NCI-H2081 treated with DMSO at 0.1 percent for 48 hours (cell line): ENCODE results near the gene KRT84.

ENCODE experiments used
- DNase-seq: peaks from one replicate; lab custom pipeline; 2025; lab: John Stamatoyannopoulos, UW

KRT84 gene, protein sequence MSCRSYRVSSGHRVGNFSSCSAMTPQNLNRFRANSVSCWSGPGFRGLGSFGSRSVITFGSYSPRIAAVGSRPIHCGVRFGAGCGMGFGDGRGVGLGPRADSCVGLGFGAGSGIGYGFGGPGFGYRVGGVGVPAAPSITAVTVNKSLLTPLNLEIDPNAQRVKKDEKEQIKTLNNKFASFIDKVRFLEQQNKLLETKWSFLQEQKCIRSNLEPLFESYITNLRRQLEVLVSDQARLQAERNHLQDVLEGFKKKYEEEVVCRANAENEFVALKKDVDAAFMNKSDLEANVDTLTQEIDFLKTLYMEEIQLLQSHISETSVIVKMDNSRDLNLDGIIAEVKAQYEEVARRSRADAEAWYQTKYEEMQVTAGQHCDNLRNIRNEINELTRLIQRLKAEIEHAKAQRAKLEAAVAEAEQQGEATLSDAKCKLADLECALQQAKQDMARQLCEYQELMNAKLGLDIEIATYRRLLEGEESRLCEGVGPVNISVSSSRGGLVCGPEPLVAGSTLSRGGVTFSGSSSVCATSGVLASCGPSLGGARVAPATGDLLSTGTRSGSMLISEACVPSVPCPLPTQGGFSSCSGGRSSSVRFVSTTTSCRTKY

DNA sequence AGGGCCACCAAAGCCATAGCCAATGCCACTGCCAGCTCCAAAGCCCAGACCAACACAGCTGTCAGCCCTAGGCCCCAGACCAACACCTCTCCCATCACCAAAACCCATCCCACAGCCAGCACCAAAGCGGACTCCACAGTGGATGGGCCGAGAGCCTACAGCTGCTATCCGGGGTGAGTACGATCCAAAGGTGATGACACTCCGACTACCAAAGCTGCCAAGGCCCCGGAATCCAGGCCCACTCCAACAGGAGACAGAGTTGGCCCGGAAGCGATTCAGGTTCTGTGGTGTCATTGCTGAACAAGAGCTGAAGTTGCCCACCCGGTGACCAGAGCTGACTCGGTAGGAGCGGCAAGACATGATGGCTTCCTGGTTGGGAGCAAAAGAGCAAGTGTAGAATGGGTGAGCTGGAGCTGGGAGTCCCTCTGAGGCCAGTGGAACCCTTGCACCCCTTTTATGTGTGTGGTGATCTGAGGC, at the start of gene KRT84:
Gene KRT84, minus strand, starts transcription at position 427 of the 477 bp plus-strand sequence. Its CDS starts 67 bp downstream, at position 360.
- DNase-seq = no peak

DNA sequence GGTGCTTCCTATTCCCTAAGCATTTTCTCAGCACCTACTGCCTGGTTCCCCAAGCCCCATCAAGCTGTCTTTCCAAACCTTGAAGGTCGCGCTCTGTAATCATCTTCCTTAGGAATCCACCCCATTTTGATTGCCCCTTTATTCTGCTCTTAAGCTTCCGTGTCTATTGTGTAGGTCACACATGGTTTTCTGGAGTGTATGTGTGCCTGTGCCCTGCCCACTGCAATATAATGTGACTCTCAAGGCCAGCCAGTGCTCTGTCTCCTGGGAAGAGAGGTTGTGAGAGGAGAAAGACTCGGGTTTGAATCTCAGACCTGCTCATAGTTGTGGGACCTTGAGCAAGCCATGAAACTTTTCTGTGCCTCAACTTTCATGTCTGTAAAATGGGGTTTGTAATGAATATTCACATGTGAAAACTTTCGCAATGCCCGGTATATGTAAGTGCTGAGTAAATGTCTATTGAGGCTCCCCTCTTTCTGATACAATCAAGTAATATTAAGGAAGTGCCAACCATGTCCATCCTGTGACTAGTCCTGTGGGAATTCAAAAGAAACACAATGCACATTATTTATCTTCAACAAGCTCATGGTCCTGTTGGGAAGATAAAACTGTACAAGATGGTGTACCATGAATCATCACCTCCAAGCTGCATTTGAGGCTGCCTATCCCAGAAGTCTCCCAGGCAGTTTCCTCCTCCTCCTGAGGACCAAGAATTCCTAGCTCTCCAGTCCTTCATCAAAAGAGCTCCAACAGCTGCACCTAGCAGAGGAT, 49.5 kb upstream of the KRT84 start:
- DNase-seq = no peak

DNA sequence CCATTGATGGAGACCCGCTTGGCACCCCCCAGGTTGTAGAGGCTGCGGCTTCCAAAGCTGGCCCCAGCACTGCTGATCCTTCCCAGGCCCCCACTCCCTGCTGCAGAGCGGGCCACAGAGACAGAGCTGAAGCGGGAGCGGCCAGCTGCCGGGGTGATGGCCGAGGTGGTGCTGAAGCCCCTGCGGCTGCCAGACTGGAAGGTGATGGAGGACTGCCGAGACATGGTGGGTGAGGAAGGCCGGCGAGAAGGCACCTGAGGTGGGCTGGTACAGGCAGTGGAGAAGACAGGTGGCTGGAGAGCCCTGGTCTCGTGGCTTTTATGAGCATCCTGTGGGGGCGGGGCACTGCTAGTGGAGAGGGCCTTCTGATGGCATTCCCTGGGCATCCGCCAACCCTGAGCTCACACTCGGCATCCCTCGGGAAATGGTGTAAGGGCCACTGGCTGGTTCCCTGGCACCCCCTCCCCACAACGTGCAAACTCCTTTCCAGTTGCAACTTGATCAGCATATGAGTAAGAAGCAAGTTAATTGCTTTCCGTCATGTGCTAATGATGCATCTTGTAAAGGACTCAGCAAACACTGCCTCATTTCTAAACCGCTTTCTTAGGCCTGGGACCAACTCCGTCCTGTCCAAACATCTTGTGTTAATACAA, 48.8 kb upstream of the KRT84 start, which contains the start of gene KRT75:
Gene KRT75, minus strand, starts transcription at position 291 of the 653 bp plus-strand sequence. Its CDS starts 67 bp downstream, at position 224.
- DNase-seq = no peak

DNA sequence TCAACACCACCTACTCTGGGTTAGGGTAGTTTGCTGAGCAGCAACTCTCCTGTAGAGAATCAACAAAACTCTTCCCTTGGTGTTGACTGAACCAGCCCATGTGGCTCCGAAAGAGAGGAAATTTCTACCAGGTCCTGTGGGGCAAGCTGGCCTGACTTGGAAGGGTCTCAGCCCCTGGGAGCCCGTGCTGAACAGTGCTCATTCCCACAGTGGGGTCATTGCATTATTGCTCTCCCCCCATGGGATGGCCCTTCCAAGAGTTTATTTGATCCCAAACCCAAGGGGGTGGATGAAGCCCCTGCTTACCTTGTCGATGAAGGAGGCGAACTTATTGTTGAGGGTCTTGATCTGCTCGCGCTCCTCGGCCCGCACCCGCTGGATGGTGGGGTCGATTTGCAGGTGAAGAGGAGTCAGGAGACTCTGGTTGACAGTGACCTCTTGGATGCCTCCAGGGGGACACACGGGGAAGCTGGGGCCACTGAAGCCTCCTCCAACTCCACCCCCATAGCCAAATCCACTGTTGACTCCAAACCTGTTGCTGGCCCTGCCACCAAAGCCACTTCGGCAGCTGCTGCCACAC, 48.1 kb upstream of the KRT84 start:
- DNase-seq = no peak

DNA sequence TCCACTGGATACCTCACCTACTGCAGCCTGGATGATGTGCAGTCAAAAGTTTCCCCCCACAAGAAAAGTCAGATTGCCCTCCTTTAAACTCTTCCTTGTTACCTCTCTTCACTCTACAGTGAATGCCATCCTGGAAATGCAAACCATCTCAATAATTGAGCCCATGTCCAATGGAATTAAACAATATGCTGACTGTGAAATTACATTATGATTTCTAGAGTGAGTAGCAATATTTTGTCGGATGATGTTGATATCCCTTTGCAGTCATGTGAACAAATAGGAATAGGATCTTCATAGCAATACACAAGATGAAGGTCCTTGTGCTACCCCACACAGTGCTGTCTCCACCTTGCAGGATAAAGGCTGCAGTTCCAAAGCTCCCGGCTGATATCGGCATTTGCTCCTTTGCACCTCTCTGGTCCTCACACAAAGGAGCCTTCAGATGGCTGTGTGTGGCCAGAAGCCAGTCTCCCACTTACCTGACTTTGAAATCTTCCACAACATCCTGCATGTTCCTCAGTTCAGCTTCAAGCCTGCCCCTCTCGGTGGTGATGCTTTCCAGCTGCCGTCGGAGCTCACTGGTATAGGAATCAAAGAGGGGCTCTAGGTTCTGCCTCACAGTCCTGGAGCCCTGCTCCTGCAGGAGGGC, 47.2 kb upstream of the KRT84 start:
- no peak for DNase-seq

DNA sequence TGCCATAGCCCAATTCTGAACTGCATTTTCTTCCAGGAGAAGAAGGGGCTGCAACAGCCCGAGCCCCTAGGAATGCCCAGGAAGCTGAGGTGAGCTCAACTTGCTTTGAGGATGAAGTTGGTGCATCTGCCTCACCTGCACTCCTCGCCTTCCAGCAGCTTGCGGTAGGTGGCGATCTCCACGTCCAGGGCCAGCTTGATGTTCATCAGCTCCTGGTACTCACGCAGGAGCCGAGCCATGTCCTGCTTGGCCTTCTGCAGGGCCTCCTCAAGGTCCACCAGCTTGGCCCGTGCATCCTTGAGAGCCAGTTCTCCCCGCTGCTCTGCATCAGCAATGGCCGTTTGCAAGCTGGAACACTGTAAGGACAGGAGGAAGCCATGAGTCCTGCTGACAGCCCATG, 42.7 kb upstream of the KRT84 start:
- no peak for DNase-seq

DNA sequence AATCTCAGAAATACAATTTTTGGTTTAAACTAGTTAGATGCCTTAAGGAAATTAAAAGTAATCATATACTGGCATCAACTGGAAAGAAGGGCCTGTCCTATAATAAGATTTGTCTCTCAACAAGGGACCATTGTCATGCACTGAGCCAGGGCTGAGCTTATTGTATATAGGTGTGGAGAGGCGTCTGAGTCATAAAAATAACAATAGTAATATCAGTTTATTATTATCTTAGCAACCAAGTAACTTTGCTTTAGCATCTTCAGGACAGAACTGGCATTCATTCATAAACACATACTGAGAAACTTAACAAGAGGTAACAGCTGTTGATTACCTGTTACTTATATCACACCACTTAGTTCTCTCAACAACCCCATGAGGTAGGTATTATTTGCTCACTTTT, 41.6 kb upstream of the KRT84 start:
- DNase-seq = no peak

DNA sequence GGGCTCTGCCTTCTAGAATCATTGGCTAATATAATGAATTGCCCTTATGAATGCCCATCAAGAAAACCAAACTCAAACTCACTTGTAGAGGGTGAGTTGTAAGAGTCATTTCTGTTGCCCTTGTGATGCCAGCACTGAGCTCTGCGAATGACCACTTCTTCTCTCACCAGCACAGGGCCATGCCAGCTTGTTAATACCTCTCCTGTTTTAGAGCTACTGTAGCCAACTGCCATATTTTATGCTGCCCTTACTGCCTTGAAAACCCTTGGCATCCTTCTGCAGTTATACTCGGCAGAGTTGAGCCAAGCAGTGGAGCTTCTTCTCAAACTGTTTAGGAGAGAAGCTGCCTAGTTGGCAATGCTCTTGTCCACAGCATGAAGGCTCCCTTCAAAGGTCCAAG, 40.6 kb upstream of the KRT84 start:
- DNase-seq = no peak

DNA sequence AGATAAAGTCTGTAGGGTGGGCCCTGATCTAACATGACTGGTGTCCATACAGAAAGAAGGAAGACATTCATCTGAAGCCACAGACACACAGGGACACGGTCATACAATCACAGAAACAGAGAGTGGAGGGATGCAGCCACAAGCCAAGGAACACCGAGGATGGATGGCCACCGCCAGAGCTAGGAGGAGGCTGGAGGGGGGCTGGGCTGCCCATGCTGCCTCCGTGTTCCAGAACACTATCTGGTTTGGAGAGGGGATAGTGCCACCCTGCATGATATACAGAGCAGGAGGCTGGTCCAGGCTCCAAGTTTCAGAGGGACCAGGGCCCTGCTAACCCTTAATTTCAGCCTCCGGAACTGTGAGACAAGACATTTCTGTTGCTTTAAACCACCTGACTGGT, 40.0 kb upstream of the KRT84 start:
- DNase-seq = no peak

DNA sequence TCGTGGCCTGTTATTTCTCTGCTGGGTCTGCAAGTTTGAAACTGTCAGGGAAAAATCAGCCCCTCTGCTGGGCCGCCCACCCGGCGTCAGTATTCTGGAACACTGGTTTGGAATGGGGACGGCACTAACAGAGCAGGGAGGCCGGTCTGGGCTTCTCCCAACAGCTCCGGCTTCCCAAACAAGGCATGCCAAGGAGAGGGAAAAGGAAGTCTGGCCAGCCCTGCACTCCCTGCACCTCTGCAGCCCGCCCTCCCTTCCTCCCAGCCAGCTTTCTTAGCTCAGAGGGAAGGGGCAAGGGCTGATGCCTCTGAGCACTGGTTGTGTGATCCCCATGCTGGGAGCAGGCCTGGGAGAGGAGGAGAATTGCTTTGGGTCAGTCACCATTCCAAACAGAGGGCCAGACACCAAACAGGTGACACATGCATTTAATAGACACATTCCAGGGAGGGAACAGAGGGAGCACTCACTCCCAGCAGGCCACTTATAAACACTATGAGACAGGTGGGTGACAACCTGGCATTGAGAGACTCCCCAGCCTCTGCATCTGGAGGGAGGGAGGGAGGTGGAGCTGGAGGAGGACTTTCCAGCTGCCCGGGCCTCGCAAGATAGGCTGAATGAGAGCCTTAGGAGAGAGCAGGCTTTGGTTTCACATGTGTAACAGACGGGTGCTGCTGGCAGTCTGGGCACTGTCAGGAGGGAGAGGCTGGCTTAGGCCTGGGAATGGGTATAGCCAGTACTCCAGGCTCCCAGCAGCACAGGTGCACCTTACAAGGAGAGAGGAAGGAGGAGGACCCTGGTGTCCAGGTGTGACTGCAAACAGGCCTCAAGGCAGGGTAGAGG, 38.4 kb upstream of the KRT84 start:
- no peak for DNase-seq

DNA sequence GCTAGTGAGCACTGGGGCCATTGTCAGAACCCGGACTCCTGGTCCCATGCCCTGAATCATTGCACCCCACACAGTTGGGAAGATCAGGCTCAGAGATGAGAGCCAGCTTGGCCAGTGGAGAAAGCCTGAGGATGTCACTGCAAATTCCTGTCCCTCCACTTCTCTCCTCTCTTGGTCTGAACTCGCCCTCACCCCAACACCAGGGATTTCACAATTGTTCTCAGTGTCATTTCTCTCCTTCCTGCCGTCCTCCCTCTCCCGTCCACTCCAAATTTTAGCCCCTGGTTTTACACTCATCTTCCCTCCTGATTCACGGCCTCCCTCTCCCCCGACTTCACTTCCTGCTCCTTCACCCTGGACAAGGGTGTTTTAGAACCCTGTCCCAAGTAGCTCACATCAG, 37.6 kb upstream of the KRT84 start:
- no peak for DNase-seq

DNA sequence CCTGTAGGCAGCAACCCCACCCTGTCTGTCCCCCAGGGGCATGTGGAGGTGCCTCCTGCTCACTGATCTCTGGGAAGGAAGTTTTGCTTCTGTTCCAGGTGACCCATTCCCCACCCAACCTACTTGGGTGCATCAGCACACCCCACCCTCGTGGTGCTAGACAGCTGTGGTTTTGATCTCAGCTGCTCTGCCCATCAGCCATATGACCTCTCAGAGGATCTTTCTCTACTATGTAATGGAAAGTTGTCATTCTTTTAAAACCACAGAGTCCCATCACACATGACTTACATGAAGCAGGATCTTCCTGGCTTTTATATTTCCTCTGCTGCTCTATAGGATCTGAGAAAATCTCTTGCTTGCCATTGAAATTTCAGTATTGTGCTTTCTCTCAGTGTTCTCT, 34.2 kb upstream of the KRT84 start:
- no peak for DNase-seq

DNA sequence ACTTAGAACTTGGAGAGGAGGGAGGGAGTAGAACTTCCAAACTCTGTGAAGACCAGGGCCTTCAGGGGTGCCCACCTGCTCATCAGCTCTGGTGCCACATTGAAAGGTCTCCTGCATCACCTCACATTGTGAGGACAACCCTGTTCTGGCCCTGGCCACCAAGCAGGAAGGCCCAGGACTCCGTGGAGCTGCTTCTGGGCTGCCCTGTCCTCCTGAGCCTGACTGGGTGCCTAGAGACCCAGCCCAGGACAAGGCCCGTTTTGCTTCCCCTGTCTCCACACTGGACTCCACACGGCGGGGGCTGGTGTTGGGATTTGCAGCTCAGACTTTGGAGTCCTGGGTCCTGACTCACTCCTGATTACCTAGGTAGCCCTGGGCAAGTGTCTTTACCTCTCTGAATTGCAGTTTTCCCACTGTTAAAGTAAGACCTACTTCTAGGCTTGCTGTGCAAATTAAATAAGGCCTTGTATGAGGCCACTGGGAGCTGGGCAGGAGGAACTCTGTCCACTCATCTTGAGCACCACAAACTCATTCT, 33.2 kb upstream of the KRT84 start:
- DNase-seq = no peak

DNA sequence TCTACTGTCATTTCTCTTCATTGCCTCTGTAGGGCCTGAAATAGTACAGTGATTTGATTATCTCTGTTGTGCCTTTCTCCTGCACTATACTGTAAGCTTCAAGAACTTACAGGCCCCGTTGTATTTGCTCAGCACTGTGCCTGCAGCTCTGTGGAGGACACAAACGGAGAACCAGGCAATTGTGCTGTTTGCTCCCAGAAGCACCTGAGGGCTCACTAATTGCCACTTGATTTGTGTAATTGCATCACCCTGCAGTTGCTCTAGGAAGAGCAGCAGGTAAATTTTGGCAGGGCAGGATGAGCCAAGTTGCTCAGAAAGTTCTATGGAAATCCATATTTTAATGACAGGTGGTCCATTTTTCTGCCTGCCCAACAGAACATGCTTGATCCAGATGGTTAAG, 32.3 kb upstream of the KRT84 start:
- DNase-seq = no peak

DNA sequence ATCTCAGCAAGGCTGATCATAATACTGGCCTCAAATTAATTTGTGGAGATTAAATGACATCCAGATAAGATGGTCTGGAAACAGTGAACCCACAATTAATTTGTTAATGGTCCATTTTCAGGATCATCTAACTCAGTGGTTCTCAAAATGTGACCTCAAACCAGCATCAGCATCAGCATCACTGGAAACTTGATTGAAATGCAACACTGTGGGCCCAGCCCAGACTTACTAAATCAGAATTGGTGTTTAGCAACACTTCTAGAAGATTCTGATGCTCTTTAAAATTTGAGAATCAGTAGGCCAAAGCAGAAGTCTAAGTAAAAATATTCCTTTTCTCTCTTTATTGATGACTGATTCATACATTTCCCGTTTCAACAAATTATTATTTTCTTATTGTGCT, 31.3 kb upstream of the KRT84 start:
- no peak for DNase-seq

DNA sequence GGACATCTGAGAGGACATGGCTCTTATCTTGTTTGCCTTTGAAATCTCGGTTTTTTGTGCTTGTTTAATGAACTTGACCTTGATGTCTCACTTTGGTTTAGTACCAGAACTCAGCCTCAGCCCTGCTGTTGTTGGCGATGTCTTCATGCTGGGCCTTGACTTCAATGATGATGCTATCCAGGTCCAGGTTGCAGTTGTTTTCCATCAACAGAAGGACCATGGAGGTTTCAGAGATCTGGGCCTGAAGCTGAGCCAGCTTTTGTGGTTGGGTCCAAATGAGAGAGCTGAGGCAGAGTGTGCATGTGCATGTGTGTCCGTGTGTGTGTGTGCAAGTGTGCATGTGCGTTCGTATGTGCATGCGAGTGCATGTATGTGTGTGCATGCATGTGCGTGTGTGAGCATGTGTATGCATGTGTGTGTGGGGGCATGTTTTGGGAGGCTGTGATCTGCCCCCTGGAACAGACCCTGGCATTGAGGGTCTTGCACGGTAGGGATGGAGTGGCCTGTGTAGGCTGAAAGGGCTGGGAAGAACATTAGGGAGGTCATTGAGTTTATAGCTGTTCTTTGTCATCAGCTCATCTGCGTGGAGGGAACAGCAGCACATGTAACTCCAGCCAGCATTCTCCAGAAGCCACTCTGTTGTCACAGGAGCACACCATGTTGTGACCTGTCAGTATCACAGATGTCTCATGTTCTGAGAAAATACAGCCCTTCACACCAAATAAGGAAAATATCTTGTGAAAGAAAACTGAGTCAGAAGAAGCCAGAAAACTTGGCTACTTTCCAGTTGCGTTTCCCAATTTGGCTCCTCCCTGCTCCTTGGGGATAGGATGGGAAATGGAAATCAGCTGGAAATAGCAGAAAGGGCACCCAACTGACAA, 30.7 kb upstream of the KRT84 start:
- DNase-seq = no peak

DNA sequence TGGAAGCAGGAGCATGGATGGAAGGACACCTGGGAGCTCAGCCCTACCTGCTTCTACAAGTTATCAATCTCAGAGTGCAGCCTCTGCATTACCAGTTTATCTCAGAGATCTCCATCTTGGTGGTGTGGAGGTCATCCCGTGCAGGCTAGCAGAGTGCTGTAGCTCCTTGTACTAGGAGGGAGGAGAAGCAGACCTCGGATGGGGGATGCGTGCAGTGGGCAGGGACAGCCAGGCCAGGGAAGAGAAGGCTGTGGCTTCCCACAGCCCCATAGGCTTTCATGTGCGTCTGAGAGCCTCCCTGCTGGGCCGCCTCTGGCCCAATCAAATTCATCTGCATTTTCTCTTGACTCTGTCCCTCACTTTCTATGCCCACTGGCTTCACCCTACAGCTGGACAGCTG, 29.5 kb upstream of the KRT84 start:
- no peak for DNase-seq

DNA sequence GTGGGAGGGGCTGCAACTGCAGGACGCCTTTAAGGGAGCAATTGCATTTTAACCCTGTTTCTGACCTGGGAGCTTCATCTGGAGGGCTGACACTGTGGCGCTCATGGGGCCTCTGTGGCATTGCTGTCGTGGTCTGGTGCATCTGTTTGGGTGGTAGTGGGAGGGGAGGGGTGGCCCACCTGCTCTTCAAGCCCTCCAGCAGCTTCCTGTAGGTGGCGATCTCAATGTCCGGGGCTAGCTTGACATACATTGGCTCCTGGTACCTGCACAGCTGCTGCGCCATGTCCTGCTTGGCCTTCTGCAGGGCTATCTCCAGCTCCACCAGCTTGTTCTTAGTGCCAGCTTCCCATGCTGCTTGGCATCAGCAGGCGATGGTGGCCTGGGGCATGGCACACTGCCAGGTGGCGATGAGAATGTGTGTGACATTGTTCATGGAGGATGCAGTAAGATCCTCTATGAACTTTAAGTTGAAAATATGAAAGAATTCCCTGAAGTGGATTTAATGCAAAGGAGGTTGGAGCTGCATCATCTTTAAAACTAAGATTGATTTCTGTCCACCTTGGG, 28.4 kb upstream of the KRT84 start:
- no peak for DNase-seq

DNA sequence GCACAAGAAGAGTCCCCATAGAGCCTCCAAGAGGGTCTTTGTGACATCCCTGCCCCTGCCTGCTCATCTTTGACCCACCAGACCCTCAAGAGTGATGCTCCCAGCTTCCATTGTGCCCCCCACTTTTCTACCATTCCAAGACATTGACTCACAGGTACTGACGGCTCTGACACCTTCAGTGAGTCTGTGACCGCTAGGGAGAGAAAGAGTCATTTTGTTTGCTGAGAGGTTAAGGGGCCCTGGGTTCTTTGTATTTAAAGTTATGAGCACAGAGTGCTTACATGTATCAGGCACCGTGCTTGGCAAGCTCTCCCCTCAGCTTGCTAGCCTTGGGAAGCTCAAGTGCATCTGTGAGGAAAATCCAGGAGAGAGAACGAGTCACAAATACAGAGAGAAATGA, 27.8 kb upstream of the KRT84 start:
- DNase-seq = no peak
